ENCODE measurements around the gene RMND5B.

Gene RMND5B

GRCh38 chr5:178153530-178154340 lies 22.9 kb downstream of the RMND5B start, which contains the start of gene NHP2:
NHP2 (minus strand) TSS chr5:178153885; CDS start chr5:178153817, 68 bp downstream.
- no peaks in the 10 kb centered on the region for H3K27me3 Mint-ChIP-seq
- H3K9me3 Mint-ChIP-seq: no peaks in the 10 kb centered on the region
- intact Hi-C loops (cut with micrococcal nuclease): loop anchor here (1.0 to 2.0 kb wide), 2 partner anchors 23 to 51 kb away; partner anchors contain the start of gene HNRNPAB
- peaks cover 26% of the 10 kb centered on the region for H3K4me1 Mint-ChIP-seq (ENCODE audit: low read depth)
- H3K36me3 Mint-ChIP-seq (ENCODE audit: low read depth): peaks cover 38% of the 10 kb centered on the region
- H3K27ac Mint-ChIP-seq: peak within 1 kb of the TSS; percentile 90
- H3K4me3 Mint-ChIP-seq: peak within 1 kb of the TSS; percentile 92

DNA sequence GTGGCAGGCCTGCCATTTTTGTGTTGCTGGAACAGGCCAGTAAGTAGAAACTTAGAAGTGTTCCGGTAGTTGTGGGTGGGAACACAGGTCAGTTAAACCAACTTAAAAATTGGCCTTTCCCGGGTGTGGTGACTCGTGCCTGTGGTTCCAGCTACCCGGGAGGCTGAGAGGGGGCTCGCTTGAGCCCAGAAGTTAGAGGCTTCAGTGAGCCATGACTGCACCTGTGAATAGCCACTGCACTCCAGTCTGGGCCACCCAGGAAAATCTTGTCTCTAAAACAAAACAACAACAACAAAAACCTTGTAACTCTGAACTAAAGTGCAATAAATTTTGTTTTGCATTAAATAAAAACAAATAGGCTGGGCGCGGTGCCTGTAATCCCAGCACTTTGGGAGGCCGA lies 24.3 kb downstream of the RMND5B start:
- Mint-ChIP-seq H3K36me3 (ENCODE audit: low read depth) (peaks cover 25% of the 10 kb centered on the region), H3K27me3 (peaks cover 3% of the 10 kb centered on the region), H3K4me3 (no peak overlapping the region), H3K9me3 (no peaks in the 10 kb centered on the region), H3K27ac (no peak overlapping the region), H3K4me1 (ENCODE audit: low read depth) (peaks cover 29% of the 10 kb centered on the region)
- intact Hi-C loops (cut with micrococcal nuclease): loop anchor here (2.0 kb wide), 1 partner anchor 50 kb away; the partner anchor contains the start of gene HNRNPAB

GRCh38 chr5:178160176-178160575 lies 29.4 kb downstream of the RMND5B start:
- Mint-ChIP-seq H3K27ac (no peak overlapping the region), H3K27me3 (peaks cover 30% of the 10 kb centered on the region), H3K9me3 (no peaks in the 10 kb centered on the region), H3K4me3 (no peak overlapping the region), H3K4me1 (ENCODE audit: low read depth) (peaks cover 17% of the 10 kb centered on the region), H3K36me3 (ENCODE audit: low read depth) (no peaks in the 10 kb centered on the region)
- intact Hi-C loops (cut with micrococcal nuclease): no loop called here

GRCh38 chr5:178162481-178162880 lies 31.7 kb downstream of the RMND5B start:
- H3K9me3 Mint-ChIP-seq: no peaks in the 10 kb centered on the region
- H3K36me3 Mint-ChIP-seq (ENCODE audit: low read depth): no peaks in the 10 kb centered on the region
- H3K4me3 Mint-ChIP-seq: no peak overlapping the region
- peaks cover 37% of the 10 kb centered on the region for H3K27me3 Mint-ChIP-seq
- no peak overlapping the region for H3K27ac Mint-ChIP-seq
- H3K4me1 Mint-ChIP-seq (ENCODE audit: low read depth): peaks cover 17% of the 10 kb centered on the region
- intact Hi-C loops (cut with micrococcal nuclease): no loop called here

DNA sequence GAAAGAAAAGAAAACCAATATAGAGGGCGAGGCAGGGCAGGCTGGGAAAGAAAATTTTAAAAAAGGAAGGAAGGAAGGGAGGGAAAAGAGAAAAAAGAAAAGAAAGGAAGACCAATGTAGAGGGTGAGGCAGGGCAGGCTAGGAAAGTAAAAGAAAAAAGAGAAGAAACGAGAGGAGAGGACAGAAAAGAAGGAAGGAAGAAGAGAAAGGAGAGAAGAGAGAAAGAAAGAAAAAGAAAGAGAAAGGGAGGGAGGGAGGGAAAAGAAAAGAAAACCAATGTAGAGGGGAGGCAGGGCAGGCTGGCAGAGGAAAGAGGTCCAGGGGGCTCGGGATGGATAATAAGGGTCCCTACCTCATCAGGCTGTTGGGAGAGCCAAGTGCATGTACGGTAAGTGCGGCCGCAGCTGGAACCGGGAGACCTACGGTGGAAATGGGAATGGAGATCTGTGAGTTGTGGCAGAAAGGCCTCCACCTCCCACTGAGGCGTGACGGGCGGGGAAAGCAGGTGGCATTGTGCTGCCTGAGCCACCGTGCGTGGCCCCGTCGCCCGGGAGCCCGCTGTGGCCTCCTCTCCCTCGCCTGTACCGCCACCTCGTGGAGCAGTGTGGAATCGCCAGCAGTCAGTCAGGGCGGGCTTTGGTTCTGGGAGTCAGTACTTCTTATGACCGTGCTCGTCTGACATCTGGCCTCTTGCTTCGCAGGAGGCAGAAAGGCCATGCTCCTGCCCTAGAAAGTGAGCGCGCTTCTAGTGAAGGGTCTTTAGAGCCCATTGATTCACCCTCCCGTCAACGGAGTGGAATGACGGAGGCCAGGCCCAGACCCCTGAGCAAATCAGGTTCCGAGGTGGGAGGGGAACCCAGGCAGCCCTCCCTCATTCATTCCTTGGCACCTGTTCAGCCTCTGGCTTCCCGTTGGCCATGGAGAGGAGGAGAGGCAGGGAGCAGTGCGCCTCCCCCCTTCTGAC lies 33.2 kb downstream of the RMND5B start:
- no peak overlapping the region for H3K27ac Mint-ChIP-seq
- peaks cover 17% of the 10 kb centered on the region for H3K4me1 Mint-ChIP-seq (ENCODE audit: low read depth)
- intact Hi-C loops (cut with micrococcal nuclease): loop anchor here (1.0 kb wide), 1 partner anchor 88 kb away; no protein-coding TSS in a partner anchor
- H3K36me3 Mint-ChIP-seq (ENCODE audit: low read depth): no peaks in the 10 kb centered on the region
- H3K4me3 Mint-ChIP-seq: peak overlapping the region; percentile 54
- peaks cover 37% of the 10 kb centered on the region for H3K27me3 Mint-ChIP-seq
- no peaks in the 10 kb centered on the region for H3K9me3 Mint-ChIP-seq

DNA sequence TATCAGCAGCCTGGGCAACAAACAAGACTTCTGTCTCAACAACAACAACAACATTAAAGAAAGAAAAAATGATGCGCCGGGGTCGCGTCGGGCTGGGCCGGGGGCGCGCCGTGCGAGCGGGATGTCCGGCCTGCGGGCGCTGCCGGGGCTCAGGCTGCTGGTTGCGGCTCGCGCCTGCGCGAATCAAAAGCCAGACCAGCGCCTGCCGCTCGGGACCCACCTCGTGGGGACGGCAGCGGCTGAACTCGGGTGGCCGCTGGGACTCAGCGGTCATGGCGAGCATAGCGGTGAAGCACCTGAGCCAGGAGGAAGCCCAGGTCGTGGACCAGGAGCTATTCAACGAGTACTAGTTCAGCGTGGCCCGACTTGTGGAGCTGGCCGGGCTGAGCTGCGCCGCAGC lies 34.8 kb downstream of the RMND5B start:
- H3K9me3 Mint-ChIP-seq: no peaks in the 10 kb centered on the region

GRCh38 chr5:178170455-178170854 lies 39.6 kb downstream of the RMND5B start:
- Mint-ChIP-seq H3K27ac (no peak overlapping the region), H3K36me3 (ENCODE audit: low read depth) (no peaks in the 10 kb centered on the region)
- intact Hi-C loops (cut with micrococcal nuclease): no loop called here

More for the DNA sequence above, 34.8 kb downstream of the RMND5B start:
- Mint-ChIP-seq H3K4me3 (no peak overlapping the region), H3K36me3 (ENCODE audit: low read depth) (no peaks in the 10 kb centered on the region), H3K27ac (no peak overlapping the region), H3K4me1 (ENCODE audit: low read depth) (peaks cover 12% of the 10 kb centered on the region), H3K27me3 (peaks cover 38% of the 10 kb centered on the region)
- intact Hi-C loops (cut with micrococcal nuclease): no loop called here

DNA sequence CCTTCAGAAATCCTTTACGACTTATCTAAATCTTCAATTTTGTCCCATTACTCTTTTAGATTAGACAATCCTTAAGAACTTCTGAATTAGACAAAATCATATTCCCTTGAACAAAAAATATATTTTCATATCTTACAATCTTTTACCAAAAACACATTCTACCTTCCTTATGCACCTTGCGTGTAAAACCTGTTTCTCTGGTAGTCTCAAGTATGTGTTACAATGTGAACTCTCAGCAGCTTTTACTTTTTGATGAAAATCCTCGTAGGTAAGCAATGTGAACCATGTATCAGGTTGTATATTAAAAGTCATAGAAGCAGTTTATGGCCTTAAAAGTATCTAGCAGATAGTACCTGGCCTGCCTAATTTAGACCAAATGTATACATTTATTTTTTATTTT lies 43.6 kb downstream of the RMND5B start:
- Mint-ChIP-seq H3K36me3 (ENCODE audit: low read depth) (no peaks in the 10 kb centered on the region), H3K9me3 (no peaks in the 10 kb centered on the region)

More at GRCh38 chr5:178170455-178170854, 39.6 kb downstream of the RMND5B start:
- H3K4me1 Mint-ChIP-seq (ENCODE audit: low read depth): no peaks in the 10 kb centered on the region
- H3K9me3 Mint-ChIP-seq: no peaks in the 10 kb centered on the region
- peaks cover 8% of the 10 kb centered on the region for H3K27me3 Mint-ChIP-seq
- no peak overlapping the region for H3K4me3 Mint-ChIP-seq

GRCh38 chr5:178176791-178177190 lies 46.0 kb downstream of the RMND5B start:
- Mint-ChIP-seq H3K4me3 (no peak overlapping the region), H3K36me3 (ENCODE audit: low read depth) (no peaks in the 10 kb centered on the region), H3K9me3 (no peaks in the 10 kb centered on the region), H3K27ac (no peak overlapping the region), H3K4me1 (ENCODE audit: low read depth) (peaks cover 3% of the 10 kb centered on the region), H3K27me3 (no peaks in the 10 kb centered on the region)
- intact Hi-C loops (cut with micrococcal nuclease): no loop called here

More for the DNA sequence above, 43.6 kb downstream of the RMND5B start:
- H3K27ac Mint-ChIP-seq: no peak overlapping the region
- H3K4me3 Mint-ChIP-seq: no peak overlapping the region
- intact Hi-C loops (cut with micrococcal nuclease): no loop called here
- peaks cover 4% of the 10 kb centered on the region for H3K27me3 Mint-ChIP-seq
- H3K4me1 Mint-ChIP-seq (ENCODE audit: low read depth): no peaks in the 10 kb centered on the region

DNA sequence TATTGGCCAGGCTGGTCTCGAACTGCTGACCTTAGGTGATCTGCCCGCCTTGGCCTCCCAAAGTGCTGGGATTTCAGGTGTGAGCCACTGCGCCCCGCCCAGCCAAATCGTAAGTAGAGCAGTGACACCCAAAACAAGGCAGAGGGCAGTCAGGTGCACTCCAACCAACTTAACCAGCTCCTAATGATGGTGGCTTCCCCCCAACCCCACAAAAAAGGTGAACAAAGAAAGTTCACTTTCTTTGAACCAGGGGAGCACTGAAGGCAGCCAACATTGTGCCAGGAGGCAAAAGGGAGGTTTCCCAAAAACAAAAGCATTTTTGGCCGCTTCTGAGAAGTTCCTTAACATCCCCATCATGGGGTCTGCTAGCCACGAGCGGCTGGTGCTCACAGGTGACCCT lies 46.8 kb downstream of the RMND5B start:
- Mint-ChIP-seq H3K4me3 (no peak overlapping the region), H3K4me1 (ENCODE audit: low read depth) (peaks cover 10% of the 10 kb centered on the region)

DNA sequence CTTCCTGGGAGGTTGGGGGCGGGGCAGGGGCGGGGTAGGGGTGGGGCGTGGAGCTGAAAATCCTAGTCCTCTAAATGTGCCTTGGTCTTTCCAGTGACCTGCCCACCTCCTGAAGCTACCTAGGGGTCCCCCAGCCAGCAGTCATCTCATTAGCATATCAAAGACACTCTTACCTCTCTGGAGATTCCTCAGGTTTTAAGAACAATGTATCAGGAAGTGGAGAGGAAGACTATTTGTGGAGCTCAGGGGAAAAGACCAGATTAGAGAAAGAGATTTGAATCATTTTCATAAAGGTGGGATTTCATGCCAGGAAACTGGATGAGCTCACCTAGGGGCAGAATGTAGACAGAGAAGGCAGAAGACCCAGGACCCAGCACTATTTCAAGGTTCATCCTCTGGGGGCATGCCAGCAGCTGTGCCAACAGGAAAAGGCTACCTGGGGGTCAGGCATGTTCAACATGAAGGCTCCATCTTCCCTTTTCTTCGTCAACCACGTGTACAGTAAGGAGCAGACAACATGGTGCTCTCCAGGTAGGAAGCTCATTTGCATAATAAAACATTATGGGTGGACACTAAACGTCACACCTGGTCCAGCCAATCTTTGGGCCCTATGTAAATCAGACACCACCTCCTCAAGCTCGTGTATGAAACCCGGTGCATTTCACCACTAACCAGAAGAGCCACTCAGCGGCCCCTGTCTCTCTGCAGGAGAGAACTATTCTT lies 49.5 kb downstream of the RMND5B start:
- peaks cover 12% of the 10 kb centered on the region for H3K4me1 Mint-ChIP-seq (ENCODE audit: low read depth)
- no peaks in the 10 kb centered on the region for H3K36me3 Mint-ChIP-seq (ENCODE audit: low read depth)
- no peak overlapping the region for H3K4me3 Mint-ChIP-seq
- H3K27ac Mint-ChIP-seq: no peak overlapping the region
- no peaks in the 10 kb centered on the region for H3K9me3 Mint-ChIP-seq
- no peaks in the 10 kb centered on the region for H3K27me3 Mint-ChIP-seq
- intact Hi-C loops (cut with micrococcal nuclease): no loop called here

More for the DNA sequence above, 46.8 kb downstream of the RMND5B start:
- no peaks in the 10 kb centered on the region for H3K9me3 Mint-ChIP-seq
- H3K36me3 Mint-ChIP-seq (ENCODE audit: low read depth): no peaks in the 10 kb centered on the region
- no peak overlapping the region for H3K27ac Mint-ChIP-seq
- H3K27me3 Mint-ChIP-seq: no peaks in the 10 kb centered on the region
- intact Hi-C loops (cut with micrococcal nuclease): no loop called here

DNA sequence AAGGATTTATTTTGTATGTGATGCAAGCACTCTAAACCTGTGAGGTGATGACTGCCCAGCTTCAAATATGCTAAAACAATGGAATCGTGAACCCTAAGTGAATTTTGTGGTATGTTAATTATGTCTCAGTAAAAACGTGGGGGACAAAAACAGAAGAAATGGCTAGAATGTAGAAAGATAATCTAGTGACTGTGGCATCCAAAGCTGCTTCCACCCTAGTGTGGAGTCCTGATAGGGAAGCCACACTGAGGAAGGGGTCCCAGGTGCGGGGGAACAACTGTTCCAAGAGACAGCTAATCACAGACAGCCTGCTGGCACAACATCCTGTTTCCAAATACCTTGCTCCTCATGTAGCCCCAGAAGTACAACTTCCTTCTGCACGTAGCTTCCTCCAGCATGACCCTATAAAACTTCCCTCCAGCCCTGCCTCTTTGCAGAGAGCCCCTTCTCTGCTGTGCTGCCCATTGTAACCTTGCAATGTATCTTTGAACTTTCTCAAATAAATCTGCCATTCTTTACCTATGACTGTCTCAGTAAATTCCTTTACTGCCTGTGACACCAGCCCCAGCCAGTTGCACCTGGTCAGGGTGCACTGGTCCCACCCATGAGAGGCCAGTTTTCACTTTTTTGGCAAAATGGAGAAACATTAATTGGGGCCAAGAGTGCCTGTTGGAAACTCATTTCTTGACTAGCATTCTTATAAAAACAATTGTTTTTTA lies 51.5 kb downstream of the RMND5B start:
- intact Hi-C loops (cut with micrococcal nuclease): no loop called here
- no peak overlapping the region for H3K27ac Mint-ChIP-seq

DNA sequence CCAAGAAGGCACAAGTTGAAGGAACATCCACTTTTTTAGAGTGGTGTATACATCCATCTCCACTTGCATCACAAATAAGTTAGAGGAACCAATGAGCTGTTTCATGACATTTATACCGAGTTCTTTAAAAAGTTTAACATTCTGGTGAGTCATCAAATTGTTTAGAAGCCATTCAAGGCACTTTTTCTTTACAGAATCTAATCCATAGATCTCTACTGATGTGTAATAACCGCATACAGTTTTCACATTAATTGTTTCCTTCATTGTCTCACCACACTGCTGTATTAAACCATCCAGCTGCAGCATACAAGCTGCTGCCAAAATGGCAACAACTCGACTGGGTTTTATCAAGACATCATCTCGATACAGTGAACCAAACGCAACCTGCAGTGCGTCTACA lies 55.6 kb downstream of the RMND5B start:
- intact Hi-C loops (cut with micrococcal nuclease): no loop called here
- Mint-ChIP-seq H3K36me3 (ENCODE audit: low read depth) (no peaks in the 10 kb centered on the region), H3K4me1 (ENCODE audit: low read depth) (peaks cover 25% of the 10 kb centered on the region), H3K4me3 (no peak overlapping the region), H3K9me3 (no peaks in the 10 kb centered on the region), H3K27ac (no peak overlapping the region), H3K27me3 (no peaks in the 10 kb centered on the region)

More for the DNA sequence above, 51.5 kb downstream of the RMND5B start:
- Mint-ChIP-seq H3K4me3 (no peak overlapping the region), H3K4me1 (ENCODE audit: low read depth) (peaks cover 25% of the 10 kb centered on the region), H3K9me3 (no peaks in the 10 kb centered on the region), H3K36me3 (ENCODE audit: low read depth) (no peaks in the 10 kb centered on the region), H3K27me3 (no peaks in the 10 kb centered on the region)

All from dendritic cell treated with granulocyte-macrophage colony-stimulating factor and Interleukin-4, amounts not matched to agents 40 ng/mL and 50 ng/mL, for 4 days (primary cell).